Adrenal gland (tissue), 5 donors: ENCODE data around the gene MICU1.

Experiments used
- POLR2A ChIP-seq, 2 donors: fragments of 450-650 bp; IDR thresholded peaks; one replicate each; pipeline ENCODE4 v1.6.1; 2017; ENCODE audit warnings: antibody characterized with exemption in 2 of 2, mild to moderate bottlenecking in 2 of 2, moderate library complexity in 1 of 2
- TF ChIP-seq, protein P1 (sequence below), 6 experiments: fragments of 450-650 bp in 4 of 6; fragments of 200-600 bp in 2 of 6; sonication (generic) in 1 of 6; IDR thresholded peaks; 1 replicate in 5 of 6; 2 replicates in 1 of 6; pipeline versions ENCODE4 v1.5.1 to v1.8.0; 2016 to 2021; ENCODE audit warnings: antibody characterized with exemption in 6 of 6, mild to moderate bottlenecking in 2 of 6, moderate library complexity in 1 of 6
- donor health status: DM: no; HTN: no; CAD: no.

DNA sequence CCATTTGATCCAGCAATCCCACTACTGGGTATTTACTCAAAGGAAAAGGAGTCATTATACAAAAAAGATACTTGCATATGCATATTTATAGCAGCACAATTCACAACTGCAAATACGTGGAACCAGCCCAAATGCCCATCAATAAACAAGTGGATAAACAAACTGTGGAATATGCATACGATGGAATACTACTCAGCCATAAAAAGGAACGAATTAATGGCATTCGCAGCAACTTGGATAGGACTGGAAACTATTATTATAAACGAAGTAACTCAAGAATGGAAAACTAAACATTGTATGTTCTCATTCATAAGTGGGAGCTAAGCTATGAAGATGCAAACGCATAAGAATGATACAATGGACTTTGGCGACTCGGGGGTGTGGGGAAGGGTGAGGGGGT lies 108.6 kb downstream of the MICU1 start:
- TF ChIP-seq, protein P1, sequence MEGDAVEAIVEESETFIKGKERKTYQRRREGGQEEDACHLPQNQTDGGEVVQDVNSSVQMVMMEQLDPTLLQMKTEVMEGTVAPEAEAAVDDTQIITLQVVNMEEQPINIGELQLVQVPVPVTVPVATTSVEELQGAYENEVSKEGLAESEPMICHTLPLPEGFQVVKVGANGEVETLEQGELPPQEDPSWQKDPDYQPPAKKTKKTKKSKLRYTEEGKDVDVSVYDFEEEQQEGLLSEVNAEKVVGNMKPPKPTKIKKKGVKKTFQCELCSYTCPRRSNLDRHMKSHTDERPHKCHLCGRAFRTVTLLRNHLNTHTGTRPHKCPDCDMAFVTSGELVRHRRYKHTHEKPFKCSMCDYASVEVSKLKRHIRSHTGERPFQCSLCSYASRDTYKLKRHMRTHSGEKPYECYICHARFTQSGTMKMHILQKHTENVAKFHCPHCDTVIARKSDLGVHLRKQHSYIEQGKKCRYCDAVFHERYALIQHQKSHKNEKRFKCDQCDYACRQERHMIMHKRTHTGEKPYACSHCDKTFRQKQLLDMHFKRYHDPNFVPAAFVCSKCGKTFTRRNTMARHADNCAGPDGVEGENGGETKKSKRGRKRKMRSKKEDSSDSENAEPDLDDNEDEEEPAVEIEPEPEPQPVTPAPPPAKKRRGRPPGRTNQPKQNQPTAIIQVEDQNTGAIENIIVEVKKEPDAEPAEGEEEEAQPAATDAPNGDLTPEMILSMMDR (IDR thresholded peaks at IDR 0.05), result no peak
- TF ChIP-seq POLR2A (IDR thresholded peaks at IDR 0.05), result no peak
